Activated CD8-positive, alpha-beta memory T cell treated with anti-CD3 and anti-CD28 coated beads for 48 hours (primary cell): ENCODE data around the gene CAB39L.

ENCODE experiments used
- DNase-seq, 3 experiments: peaks; one replicate each; pipeline ENCODE4 v3.0.0-alpha.2; 2020; ENCODE audit warnings: low read depth in 2 of 3, low spot score in 2 of 3

Gene CAB39L

GRCh38 chr13:49443357-49443703 lies 534 bp downstream of the CAB39L start:
- peak in 1 of 3 experiments; percentile 12 for DNase-seq

DNA sequence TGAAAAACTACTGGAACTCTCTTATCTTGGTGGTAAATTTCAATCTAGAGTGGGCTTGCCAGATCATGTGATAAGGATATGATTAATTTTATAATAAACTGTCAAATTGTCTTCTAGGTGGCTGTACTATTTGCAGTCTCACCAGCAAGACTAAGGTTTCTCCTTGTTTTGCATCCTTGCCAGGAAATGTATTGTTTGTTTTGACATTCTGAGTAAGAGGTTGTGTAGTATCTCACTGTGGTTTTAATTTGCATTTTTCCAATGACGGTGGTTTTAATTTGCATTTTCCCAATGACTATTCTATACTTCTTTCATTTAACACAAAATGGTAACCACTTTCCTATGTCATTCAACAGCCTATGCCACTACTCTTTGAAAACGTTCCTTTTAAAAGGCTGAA lies 2.0 kb downstream of the CAB39L start:
- DNase-seq, result no peak

GRCh38 chr13:49441312-49441711 lies 2.6 kb downstream of the CAB39L start:
- DNase-seq, result no peak

- DNase-seq, result no peak
These were observed 4.3 kb downstream of the CAB39L start for GRCh38 chr13:49439609-49440008.

DNA sequence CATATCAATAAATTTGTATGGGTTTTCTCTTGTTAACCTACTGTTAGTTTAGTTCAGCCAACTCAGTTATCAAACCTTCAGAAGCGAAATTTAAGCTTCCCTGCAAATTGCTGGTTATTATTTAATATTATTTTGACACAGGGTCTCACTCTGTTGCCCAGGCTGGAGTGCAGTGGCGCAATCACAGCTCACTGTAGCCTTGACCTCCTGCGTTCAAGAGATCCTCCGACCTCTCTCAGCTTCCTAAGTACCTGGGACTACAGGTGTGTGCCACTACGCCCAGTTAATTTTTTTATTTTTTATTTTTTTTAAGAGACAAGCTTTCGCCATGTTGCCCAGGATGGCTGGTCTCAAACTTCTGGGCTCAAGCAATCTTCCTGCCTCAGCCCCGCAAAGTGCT lies 6.2 kb downstream of the CAB39L start:
- DNase-seq, result no peak

- no peak for DNase-seq
These were observed 7.0 kb downstream of the CAB39L start for GRCh38 chr13:49436890-49437289.

DNA sequence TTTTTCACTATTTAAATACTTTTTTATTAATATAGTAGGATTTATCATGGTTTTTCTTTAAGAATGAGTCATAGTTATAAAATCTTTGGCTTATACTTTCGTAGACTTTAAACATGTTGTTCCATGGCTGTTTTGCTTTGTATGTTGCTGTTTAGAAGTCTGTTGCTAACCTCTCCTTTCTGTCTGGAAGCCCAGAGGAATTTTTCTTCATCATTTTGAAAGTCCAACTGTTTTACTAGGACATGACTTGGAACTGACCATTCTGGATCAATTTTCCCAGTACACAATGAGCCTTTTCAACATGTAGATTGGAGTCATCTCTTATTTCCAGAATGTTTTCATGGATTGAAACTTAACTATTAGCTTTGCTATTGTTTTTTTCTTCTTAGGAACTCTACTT lies 7.9 kb downstream of the CAB39L start:
- no peak for DNase-seq

DNA sequence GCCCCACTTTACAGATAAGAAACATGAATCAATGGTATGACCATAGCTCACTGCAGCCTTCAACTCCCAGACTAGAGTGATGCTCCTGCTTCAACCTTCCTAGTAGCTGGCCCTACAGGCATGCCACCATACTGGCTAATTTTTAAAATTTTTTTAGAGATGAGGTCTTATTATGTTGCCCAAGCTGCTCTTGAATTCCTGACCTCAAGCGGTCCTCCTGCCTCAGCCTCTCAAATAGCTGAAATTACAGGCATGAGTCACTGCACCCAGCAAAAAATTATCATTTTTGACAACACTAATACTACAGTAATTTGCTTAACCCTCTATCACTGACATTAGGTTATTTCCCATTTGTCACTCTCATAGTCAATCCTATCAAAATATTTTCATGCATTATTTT lies 14.7 kb downstream of the CAB39L start:
- no peak for DNase-seq

- no peak for DNase-seq
These were observed 15.7 kb downstream of the CAB39L start for GRCh38 chr13:49428041-49428763.

DNA sequence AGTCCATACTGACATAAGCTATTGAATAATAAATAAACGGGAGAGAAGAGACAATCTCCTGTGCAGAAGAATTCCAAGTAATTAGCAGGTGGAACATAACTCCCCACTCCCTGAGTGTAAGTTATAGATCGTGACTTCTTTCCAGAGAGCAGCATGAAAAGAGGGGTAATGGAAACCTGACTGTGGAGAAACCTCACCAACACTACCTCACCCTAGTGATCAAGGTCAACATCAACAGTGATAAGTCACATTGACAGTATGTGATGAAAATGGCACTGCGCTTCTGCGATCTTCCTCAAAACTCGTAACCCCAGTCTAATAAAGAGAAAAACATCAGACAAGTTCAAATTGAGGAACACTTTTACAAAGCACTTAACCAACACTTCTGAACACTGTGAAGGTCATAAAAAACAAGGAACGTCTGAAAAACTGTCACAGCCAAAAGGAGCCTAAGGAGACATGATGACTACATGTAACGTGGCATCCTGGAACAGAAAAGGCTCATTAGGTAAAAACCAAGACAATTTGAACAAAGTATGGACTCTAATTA lies 19.8 kb downstream of the CAB39L start:
- no peak for DNase-seq

GRCh38 chr13:49421391-49421790 lies 22.5 kb downstream of the CAB39L start:
- DNase-seq, result no peak

- DNase-seq, result no peak
These were observed 24.6 kb downstream of the CAB39L start for GRCh38 chr13:49419276-49419675.

GRCh38 chr13:49418206-49418605 lies 25.7 kb downstream of the CAB39L start:
- DNase-seq, result no peak

DNA sequence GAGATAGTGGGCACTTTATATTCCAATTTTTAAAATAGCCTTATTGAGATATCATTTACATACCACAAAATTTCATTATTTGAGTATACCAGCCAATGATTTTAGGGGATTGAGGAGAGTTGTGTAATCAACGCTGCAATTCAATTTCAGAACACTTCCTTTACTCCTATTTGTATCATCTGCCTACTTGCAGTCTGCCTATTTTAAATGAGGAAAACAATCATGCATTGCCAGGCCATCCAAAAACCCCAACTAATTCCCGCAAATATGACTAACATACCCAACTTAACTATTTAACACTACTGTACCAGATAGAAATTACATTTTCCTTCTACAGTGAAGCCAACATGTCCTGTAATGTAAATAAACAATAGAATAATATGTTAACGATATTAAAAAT lies 26.7 kb downstream of the CAB39L start:
- DNase-seq, result no peak

GRCh38 chr13:49412749-49413148 lies 31.1 kb downstream of the CAB39L start:
- DNase-seq, result no peak

DNA sequence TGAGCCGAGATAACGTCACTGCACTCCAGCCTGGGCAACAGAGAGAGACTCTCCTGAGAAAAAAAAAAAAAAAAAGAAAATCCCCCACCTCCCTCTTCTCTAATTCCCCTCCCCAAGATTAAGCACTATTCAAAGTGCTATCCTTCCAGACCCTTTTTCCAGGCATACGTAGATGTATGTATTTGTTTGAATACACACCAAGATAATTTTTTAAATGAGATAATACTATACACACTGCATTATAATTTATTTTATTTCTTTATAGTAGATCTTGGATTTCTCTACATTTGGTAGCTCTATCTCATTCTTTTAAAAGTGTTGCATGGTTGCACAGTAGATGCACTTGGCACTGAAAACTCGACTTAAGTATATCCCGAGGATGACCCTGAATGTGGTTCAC lies 32.5 kb downstream of the CAB39L start:
- DNase-seq, result no peak

- no peak for DNase-seq
These were observed 33.4 kb downstream of the CAB39L start for GRCh38 chr13:49410477-49410876.

DNA sequence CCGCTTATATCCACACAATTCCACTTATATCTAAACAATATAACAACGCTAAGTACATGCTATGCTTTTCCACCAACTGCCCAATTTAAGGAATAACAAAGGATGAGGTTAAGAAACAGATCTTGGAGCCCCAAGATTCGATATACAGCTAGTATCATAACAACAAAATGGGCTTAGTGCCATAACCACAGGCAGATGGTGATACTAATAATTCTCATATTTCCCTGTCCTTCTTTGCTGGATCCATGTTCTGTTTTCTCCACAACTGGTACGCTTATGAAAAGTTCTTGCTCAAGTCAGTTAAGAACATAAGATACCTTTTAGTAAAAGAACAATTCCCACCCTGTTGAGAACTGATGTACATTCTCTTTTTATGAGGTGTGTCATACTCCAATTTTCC lies 33.9 kb downstream of the CAB39L start:
- no peak for DNase-seq

DNA sequence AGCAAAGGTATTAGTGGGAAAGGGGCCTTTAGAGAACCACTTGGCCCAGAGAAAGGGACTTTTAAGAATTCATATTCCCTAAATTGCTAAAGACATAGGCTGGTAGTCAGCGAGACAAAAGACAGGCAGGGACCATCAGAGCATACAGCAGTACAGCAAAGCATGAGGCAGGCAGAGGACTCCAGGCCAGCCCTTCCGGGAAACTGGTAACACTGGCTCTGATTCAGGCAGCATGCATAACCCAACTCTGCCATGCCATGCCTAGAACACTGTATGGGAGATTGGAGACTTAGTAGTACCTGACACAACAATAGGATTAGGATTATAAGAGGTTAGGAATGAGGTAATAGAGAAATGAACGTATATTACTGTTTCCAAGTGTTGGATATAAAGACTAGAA lies 34.9 kb downstream of the CAB39L start:
- DNase-seq, result no peak

GRCh38 chr13:49407936-49408335 lies 35.9 kb downstream of the CAB39L start:
- DNase-seq, result no peak

DNA sequence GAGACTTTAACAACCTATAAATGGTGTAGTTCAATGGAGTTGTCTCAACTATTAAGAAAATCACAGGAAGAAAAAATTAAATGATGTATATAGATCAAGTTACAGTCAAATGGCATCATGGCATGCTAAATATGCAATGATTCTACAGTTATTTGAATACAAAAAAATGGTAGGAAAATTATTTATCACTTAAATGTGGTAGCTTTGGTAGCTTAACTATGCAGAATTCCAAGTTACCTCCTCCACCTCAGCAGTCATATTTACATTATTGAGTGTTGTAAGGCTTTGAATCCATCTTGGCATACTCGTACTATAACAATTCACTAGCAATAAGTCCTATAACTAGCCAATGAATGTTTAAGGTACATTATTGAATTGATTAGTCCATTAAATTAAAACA lies 36.8 kb downstream of the CAB39L start:
- no peak for DNase-seq

DNA sequence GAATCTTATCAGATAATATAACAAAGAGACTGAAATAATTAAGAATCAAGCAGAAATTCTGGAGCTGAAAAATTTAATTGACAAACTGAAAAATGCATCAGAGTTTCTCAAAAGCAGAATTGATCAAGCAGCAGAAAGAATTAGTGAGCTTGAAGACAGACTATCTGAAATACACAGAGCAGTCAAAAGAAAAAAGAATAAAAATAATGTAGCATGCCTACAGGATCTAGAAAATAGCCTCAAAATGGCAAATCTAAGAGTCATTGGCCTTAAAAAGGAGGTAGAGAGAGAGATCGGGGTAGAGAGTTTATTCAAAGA lies 39.2 kb downstream of the CAB39L start:
- DNase-seq, result no peak

- DNase-seq, result no peak
These were observed 39.7 kb downstream of the CAB39L start for GRCh38 chr13:49403996-49404702.
